Measurements from ENCODE around the gene BTBD19. TPM values are rescaled to one million over a fixed set of nuclear protein-coding genes. Genes with fewer than 3 reads are reported as not detected.
"Not testable (repeated sequence)": the region's sequence is repeated elsewhere in the genome, so short reads cannot be mapped to it uniquely, and the experiment has no call there.

Gene BTBD19
- total RNA-seq, 1 donor from 2014 or later: 15.1 TPM

- DNase-seq (ENCODE audit: low spot score in 2 of 2): peak in 1 of 2 donors; percentile 95
- TF ChIP-seq CTCF (IDR thresholded peaks at IDR 0.05): peak in 1 of 3 experiments; percentile 16
- H3K27ac ChIP-seq: peak overlapping the region; percentile 77 to 95
- no peaks in the 10 kb centered on the region for H3K27me3 ChIP-seq
- intact Hi-C loops (cut with DNase I): loop anchor here (1.0 to 2.0 kb wide), 2 partner anchors 11 to 19 kb away; partner anchors contain the start of genes BTBD19 and PLK3
- H3K4me1 ChIP-seq: peaks cover 0 to 20% of the 10 kb centered on the region in 2 donors
- no peaks in the 10 kb centered on the region for H3K9me3 ChIP-seq
- H3K36me3 ChIP-seq: peaks cover 11 to 12% of the 10 kb centered on the region in 2 donors
- H3K4me3 ChIP-seq: peak overlapping the region; percentile 66
These were observed 11.4 kb downstream of the BTBD19 start for GRCh38 chr1:44819608-44820327.

GRCh38 chr1:44820328-44821239 lies 12.3 kb downstream of the BTBD19 start:
- H3K4me1 ChIP-seq: peaks cover 0 to 20% of the 10 kb centered on the region in 2 donors
- H3K4me3 ChIP-seq: peak overlapping the region; percentile 66
- H3K9me3 ChIP-seq: no peaks in the 10 kb centered on the region
- no peaks in the 10 kb centered on the region for H3K27me3 ChIP-seq
- intact Hi-C loops (cut with DNase I): no loop called here
- no peak for DNase-seq (ENCODE audit: low spot score in 2 of 2)
- TF ChIP-seq CTCF (IDR thresholded peaks at IDR 0.05): no peak
- H3K36me3 ChIP-seq: peaks cover 4% of the 10 kb centered on the region in 2 donors
- peak overlapping the region; percentile 77 to 95 for H3K27ac ChIP-seq

- H3K27ac ChIP-seq: peak overlapping the region; percentile 77 to 95
- no peak for DNase-seq (ENCODE audit: low spot score in 2 of 2)
- no peak overlapping the region for H3K4me3 ChIP-seq
- H3K4me1 ChIP-seq: peaks cover 0 to 20% of the 10 kb centered on the region in 2 donors
- no peak for TF ChIP-seq CTCF (IDR thresholded peaks at IDR 0.05)
- H3K27me3 ChIP-seq: no peaks in the 10 kb centered on the region
- intact Hi-C loops (cut with DNase I): no loop called here
- H3K36me3 ChIP-seq: no peaks in the 10 kb centered on the region
- H3K9me3 ChIP-seq: no peaks in the 10 kb centered on the region
These were observed 13.0 kb downstream of the BTBD19 start for GRCh38 chr1:44821240-44821715.

- Histone ChIP-seq H3K27me3 (no peaks in the 10 kb centered on the region), H3K9me3 (no peaks in the 10 kb centered on the region), H3K36me3 (no peaks in the 10 kb centered on the region), H3K4me1 (peaks cover 0 to 20% of the 10 kb centered on the region in 2 donors), H3K4me3 (no peak overlapping the region), H3K27ac (peak overlapping the region in 1 of 2 donors; percentile 14)
- DNase-seq (ENCODE audit: low spot score in 2 of 2): no peak
- no peak for TF ChIP-seq CTCF (IDR thresholded peaks at IDR 0.05)
- intact Hi-C loops (cut with DNase I): no loop called here
These were observed 13.9 kb downstream of the BTBD19 start for GRCh38 chr1:44822131-44822701.

- intact Hi-C loops (cut with DNase I): no loop called here
- peaks cover 0 to 20% of the 10 kb centered on the region in 2 donors for H3K4me1 ChIP-seq
These were observed 14.7 kb downstream of the BTBD19 start for GRCh38 chr1:44822981-44823451.

GRCh38 chr1:44824392-44824791 lies 16.1 kb downstream of the BTBD19 start:
- H3K36me3 ChIP-seq; intact Hi-C loops (cut with DNase I); H3K27me3 ChIP-seq; DNase-seq (ENCODE audit: low spot score in 2 of 2); H3K4me3 ChIP-seq; H3K27ac ChIP-seq; H3K9me3 ChIP-seq: not testable (repeated sequence)
- peaks cover 0 to 11% of the 10 kb centered on the region in 2 donors for H3K4me1 ChIP-seq

More at GRCh38 chr1:44822981-44823451, 14.7 kb downstream of the BTBD19 start:
- Histone ChIP-seq H3K27me3 (no peaks in the 10 kb centered on the region), H3K9me3 (no peaks in the 10 kb centered on the region), H3K27ac (no peak overlapping the region), H3K36me3 (no peaks in the 10 kb centered on the region), H3K4me3 (no peak overlapping the region)
- TF ChIP-seq CTCF (IDR thresholded peaks at IDR 0.05): no peak
- DNase-seq (ENCODE audit: low spot score in 2 of 2): no peak
